ENCODE measurements around the gene PTDSS2.

GRCh38 chr11:425301-425700 lies 24.8 kb upstream of the PTDSS2 start:
- TF ChIP-seq CTCF (conservative IDR thresholded peaks at IDR 0.05; ENCODE audit: low read length): no peak
- TF ChIP-seq EZH2phosphoT487 (IDR thresholded peaks at IDR 0.05; ENCODE audit: borderline replicate concordance): no peak
